Measurements from ENCODE around the gene METTL18.

Gene METTL18

DNA sequence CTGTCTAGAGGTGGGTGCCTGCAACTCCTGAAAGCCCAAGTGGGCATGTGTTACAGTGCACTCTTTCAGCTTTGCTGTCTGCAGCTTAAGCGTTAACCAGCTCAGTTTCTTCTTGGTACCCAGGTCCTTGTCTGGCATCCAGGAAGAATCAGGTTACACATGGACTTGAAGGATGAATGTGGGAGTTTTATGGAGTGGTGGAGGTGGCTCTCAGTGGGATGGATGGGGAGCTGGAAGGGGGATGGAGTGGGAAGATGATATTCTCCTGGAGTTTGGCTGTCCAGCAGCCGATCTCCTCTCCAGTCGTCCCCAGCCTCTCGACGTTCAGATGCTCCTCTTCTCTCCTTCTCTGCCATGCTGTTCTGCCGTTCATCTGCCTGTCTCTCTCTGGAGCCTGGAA lies 9.4 kb downstream of the METTL18 start:
- no peak for DNase-seq (ENCODE audit: low spot score)

DNA sequence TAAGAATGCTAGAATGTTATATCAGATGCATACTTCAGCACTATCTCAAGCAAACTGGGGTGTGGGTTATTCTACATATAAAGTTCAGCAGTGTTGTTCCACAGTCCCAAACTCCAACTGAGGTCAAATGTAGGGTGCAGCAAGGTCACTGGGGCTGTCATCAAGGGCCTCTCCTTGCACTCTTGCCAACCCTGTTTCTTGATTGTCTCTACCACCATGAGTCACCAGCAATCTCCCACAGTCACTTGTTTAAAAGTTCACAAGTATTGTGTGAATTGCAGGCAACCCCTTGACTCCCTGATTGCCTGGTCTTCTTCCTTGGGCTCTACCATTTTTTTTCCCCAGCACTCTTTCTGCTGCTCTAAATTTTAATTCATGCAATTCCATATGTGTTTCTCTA lies 10.6 kb downstream of the METTL18 start:
- no peak for DNase-seq (ENCODE audit: low spot score)

DNA sequence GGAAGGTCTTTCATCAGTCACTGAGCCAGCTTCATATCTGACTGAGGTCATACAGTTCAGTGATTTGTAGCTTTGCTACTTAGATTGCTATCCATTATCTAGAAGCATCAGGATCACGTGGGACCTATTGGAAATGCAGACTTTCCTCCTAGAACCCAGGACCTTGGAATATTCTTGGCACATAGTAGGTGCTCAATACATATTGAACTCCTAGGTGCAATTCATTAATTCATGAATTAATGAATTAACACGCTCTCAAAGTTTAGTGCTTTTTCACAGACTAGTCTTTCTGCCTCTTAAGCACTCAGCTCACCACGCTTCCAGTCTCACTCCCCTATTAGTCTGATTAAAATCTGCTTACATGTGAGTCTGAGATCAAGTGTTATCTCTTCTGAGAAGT lies 12.1 kb downstream of the METTL18 start:
- no peak for DNase-seq (ENCODE audit: low spot score)

DNA sequence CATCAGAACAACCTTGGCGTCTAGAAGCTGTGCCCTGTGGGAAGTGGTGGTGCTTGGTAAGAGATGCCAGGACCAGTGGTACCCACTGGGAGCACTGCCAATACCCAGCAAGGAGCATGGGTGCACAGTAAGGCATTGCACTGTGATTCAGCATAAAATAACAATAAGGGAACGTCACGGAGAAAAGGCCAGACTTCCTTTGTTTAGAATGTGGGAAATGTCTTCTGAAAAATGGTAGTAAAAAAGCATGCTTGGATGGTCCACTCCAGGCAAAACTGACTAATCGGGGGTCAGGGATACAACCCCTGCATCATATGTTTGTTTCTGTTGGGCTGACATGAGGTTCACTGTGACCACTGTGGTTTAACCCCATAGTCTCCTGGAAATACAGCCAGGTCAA lies 14.7 kb downstream of the METTL18 start:
- no peak for DNase-seq (ENCODE audit: low spot score)

DNA sequence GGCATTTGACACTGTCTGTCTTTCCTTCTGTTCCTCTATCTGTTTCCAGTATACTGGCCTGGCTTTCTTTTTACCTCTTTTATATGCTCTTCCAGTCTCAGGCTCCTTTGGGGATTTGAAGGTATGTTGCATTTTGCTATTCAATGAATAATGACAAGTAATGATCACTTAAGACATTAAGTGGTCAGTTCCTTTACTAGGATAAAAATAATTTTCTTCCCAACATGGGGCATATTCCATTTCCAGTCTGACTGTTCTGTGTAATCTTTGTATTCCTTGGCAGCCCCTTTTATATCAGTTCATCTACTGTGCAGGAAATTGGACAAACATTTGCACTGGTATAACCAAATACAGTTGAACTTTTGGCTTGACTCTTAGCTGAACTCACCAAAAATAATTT lies 15.6 kb downstream of the METTL18 start:
- no peak for DNase-seq (ENCODE audit: low spot score)

DNA sequence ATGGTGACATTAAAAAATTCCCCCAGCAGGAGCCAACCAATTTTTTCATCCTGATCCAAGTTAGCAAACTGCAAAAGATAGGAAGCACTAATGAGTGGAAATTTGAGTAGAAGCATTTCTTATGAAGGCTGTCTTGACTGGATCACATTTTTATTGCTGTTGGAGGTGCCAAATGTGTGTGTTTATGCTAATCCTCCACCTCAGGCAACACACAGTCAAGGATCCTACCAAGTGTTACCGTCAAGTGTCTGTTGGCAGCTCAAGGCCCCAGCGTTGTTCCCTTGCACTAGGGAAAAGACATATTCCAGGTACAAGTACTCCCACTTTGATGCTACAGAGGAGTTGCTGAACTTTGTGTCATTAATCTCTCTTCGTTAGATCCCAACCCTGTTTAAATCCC lies 18.3 kb downstream of the METTL18 start:
- DNase-seq (ENCODE audit: low spot score) = no peak

DNA sequence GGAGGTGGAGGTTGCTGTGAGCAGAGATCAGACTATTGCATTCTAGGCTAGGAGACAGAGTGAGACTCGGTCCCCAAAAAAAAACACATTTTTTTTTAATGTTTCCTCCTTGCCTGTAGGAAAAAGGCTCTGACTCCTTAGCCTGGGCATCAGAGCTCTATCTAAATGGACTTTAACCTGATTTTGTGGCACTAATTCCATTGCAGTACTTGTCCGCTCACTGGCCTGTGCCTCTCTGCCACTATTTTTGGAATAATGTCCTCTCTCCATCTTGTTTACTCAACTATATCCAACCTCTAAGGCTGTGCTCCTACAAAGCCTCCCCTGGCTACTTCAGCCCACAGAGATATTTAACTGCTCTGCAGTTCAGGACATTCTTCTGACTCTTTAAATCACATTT lies 26.5 kb downstream of the METTL18 start:
- DNase-seq (ENCODE audit: low spot score) = no peak

DNA sequence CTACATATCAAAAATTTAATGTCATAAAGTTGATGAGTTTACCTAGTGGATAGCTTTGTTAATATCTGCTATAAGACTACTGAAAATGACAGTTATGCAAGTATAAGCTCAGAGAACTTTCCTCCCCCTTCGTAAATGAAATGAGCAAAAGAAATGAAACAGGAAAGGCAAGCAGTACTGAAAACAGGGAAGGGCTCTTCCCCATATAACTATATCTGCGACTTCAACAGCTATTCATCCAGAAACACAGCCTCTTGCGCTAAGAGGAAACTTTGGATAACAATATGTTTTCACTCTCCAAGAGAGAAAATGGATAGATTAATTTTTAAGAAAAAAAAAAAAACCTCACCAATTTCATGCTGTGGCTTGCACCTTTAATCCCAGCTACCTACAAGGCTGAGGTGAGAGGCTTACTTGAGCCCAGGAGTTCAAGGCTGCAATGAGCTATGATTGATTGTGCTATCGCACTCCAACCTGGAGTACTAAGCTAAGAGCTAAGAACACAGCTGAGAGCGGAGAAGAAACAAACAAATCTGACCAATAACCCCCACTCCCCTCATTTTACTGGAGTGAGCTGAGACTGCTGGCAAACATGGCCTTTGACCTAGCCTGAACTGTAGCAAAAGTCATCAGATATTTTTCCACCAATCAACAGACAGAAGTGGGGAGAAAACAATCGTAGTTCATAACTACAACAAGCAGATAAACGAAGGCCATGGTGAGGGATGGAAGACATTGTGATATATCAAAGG lies 29.0 kb downstream of the METTL18 start:
- no peak for DNase-seq (ENCODE audit: low spot score)

DNA sequence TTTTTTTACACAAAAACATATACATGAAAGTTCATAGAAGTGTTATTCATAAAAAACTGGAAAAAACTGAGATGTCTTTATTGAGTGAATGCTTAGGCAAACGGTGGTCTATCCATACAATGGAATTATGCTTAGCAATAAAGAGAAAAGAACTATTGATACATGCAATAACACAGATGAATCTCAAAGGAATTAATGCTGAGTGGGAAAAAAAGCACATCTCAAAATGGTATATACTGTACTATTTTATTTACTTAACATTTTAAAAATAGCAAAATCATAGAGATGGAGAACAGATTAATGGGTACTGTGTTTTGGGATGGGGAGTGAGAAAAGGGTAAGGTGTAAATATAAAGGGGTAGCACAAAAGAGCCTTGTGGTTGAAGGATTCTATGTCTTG lies 29.8 kb downstream of the METTL18 start:
- no peak for DNase-seq (ENCODE audit: low spot score)

DNA sequence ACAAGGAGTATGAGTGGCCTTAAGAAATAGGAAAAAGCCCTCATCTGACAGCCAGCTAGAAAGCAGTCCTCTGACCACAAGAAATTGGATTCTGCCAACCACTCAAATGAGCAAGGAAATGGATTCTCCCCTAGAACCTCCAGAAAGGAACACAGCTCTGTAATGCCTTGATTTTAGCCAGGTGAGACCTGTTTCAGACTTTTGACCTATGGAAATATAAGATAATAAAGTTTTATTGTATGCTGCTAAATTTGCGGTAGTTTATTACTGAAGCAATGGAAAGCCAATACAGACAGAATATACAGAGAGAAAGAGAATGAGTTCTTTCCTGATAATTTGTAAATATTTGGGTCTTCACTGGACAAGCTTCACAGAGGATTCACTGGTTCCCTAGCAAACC lies 32.0 kb downstream of the METTL18 start:
- DNase-seq (ENCODE audit: low spot score) = no peak

DNA sequence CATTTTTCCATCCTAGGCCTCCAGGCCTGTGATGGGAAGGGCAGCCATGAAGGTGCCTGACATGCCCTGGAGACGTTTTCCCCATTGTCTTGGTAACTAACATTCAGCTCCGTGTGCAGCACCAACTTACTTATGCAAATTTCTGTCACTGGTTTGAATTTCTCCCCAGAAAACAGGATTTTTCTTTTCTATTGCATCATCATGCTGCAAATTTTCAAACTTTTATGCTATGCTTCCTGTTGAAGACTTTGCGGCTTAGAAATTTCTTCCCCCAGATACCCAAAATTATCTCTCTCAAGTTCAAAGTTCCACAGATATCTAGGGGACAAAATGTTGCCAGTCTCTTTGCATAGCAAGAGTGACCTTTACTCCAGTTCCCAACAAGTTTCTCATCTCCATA lies 35.7 kb downstream of the METTL18 start:
- DNase-seq (ENCODE audit: low spot score) = no peak

DNA sequence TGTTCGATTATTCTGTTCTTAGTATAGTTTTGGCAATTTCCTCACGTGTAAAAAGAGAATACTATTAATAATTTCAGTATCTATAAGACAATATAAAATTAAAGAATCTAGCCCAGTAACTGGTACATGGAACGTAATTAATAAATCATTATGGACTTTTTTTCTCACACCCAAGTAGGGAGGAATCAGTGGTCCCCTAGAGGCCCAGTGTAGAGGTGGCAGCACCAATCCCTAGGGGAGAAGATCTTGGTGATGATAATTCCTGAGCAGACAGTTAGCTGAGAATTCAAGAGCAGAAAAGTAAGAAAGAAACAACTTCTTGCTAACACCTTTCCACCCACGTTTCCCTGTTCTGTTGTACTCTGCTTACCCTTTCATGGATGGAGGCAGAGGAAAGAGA lies 41.2 kb downstream of the METTL18 start:
- DNase-seq (ENCODE audit: low spot score) = no peak

DNA sequence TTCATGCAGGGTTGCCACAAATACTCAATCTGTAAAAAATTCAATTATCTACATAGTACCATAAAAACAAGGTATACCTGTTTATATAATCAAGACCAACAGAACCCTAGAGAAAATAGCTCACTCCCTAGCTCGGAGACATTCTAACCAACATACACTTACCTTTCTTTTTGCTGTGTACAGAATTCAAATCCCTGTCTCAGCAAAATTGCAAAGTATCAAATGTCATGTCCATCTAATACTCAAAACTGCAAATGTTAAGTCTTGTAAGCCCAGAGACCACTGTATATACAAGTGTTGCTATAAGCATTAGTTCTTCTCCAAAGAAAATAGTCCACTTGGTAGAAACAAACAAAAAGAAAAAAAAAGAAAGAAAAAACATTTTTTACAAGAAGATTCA lies 44.7 kb downstream of the METTL18 start:
- no peak for DNase-seq (ENCODE audit: low spot score)

DNA sequence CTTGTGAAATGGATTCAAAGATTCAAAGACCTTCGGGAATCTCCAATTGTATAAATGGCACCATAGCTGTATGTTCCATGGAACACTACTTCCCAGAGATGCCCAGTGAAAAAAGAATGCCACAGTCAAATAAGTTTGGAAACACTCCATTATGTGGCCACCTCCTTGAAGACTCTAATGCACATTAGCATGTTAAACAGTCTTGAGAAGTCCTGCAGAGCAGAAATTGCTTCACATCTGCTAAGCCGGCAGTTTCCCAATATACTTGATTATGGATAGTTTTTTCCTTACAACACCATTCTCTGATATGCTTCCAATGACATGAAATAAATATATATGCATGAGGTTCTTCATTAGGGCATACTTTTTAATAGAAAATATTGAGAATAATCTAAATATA lies 48.2 kb downstream of the METTL18 start:
- DNase-seq (ENCODE audit: low spot score) = no peak

DNA sequence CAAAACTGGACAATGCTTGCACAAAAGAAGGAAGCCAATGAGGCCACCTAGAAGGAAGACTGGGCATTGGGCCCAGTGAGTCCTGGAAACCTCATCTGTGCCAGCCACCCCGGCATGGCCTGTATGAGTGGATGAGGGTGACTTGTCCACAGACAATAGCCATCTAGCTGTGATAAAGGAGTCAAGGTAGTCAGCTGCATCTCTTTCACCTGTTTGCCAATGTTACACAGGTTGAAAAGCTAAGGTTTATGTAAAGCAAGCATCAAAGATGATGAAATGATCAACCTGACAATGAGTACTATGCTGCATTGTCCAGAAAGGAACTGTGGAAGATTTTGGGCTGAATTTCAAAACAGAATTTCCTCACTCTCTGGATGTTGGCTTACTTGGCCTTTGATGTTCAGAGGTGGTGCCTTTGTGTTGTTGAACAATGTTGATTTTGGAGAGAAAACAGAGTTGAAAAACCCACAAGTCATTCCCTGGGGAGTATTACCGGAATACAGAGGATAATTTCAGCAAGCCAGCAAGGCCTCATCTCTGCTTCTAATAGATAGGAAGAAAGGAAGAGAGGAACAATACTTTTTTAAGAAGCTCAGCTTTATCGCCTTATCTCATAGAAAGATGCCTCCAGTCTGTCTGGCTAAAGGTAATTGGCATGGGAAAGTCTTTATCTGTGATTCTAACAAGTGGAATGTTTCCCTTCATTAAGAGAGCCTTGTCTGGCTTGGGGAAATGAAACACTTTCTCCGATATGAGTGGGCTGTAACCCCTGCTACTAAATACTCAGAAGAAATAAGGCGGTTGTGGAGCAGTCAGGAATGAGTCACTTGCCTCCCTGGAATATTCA lies 49.5 kb downstream of the METTL18 start:
- no peak for DNase-seq (ENCODE audit: low spot score)

Measured in hematopoietic multipotent progenitor cell treated with erythropoietin and hydrocortisone succinate and interleukin-3 and kit ligand, for 17 days (in vitro differentiated cells).